H9 (cell line): ENCODE data around the gene DYNLRB1. TPM values are rescaled to one million over a fixed set of nuclear protein-coding genes. Genes with fewer than 3 reads are reported as not detected.

Source experiments
- DNase-seq: peaks from one replicate; pipeline ENCODE4 v3.0.0-alpha.2; 2017
- H2AFZ ChIP-seq: one replicate; pipeline ENCODE4 v1.6.1; 2013; ENCODE audit warnings: mild to moderate bottlenecking, low read length, control low read depth, moderate library complexity
- H2AK5ac ChIP-seq: 2 replicates; pipeline ENCODE4 v1.6.1; 2013; ENCODE audit warnings: low read length, control low read depth, mixed read lengths; ENCODE audit not compliant: insufficient read length
- H2BK120ac ChIP-seq: one replicate; pipeline ENCODE4 v1.6.1; 2013; ENCODE audit warnings: low read depth, mild to moderate bottlenecking, low read length, control low read depth, inconsistent platforms; ENCODE audit not compliant: poor library complexity, severe bottlenecking
- H2BK12ac ChIP-seq: 2 replicates; pipeline ENCODE4 v1.6.1; 2013; ENCODE audit warnings: low read length, control low read depth, mixed read lengths, low read depth; ENCODE audit not compliant: insufficient read length
- H2BK15ac ChIP-seq: 2 replicates; pipeline ENCODE4 v1.6.1; 2013; ENCODE audit warnings: low read depth, low read length, control low read depth
- H2BK20ac ChIP-seq: one replicate; pipeline ENCODE4 v1.6.1; 2013; ENCODE audit warnings: low read depth, mild to moderate bottlenecking, low read length, control low read depth, inconsistent platforms; ENCODE audit not compliant: poor library complexity, severe bottlenecking
- H2BK5ac ChIP-seq: 2 replicates; pipeline ENCODE4 v1.6.1; 2013; ENCODE audit warnings: low read length, control low read depth, mixed read lengths; ENCODE audit not compliant: insufficient read length
- H3K14ac ChIP-seq: 2 replicates; pipeline ENCODE4 v1.6.1; 2013; ENCODE audit warnings: low read length, control low read depth; ENCODE audit not compliant: insufficient read depth
- H3K18ac ChIP-seq: 2 replicates; pipeline ENCODE4 v1.6.1; 2013; ENCODE audit warnings: low read depth, mild to moderate bottlenecking, mixed read lengths, low read length, control low read depth; ENCODE audit not compliant: insufficient read length
- H3K23ac ChIP-seq: 2 replicates; pipeline ENCODE4 v1.6.1; 2013; ENCODE audit warnings: low read length, control low read depth, mixed read lengths, low read depth; ENCODE audit not compliant: insufficient read length
- H3K23me2 ChIP-seq: 2 replicates; pipeline ENCODE4 v1.6.1; 2013; ENCODE audit warnings: low read depth, mild to moderate bottlenecking, mixed read lengths, low read length, control low read depth; ENCODE audit not compliant: insufficient read length, poor library complexity, severe bottlenecking
- H3K27ac ChIP-seq: 2 replicates; pipeline ENCODE4 v1.5.1; 2013; ENCODE audit warnings: low read length, control low read depth, mixed read lengths, low read depth; ENCODE audit not compliant: insufficient read length
- H3K27me3 ChIP-seq: 2 replicates; pipeline ENCODE4 v1.6.1; 2013; ENCODE audit warnings: low read length, control low read depth, inconsistent platforms; ENCODE audit not compliant: insufficient read depth
- H3K4ac ChIP-seq: 2 replicates; pipeline ENCODE4 v1.6.1; 2013; ENCODE audit warnings: low read depth, mild to moderate bottlenecking, control low read depth, inconsistent platforms, low read length, moderate library complexity
- H3K4me1 ChIP-seq: 2 replicates; pipeline ENCODE4 v1.6.1; 2013; ENCODE audit warnings: low read length, control low read depth, inconsistent platforms; ENCODE audit not compliant: insufficient read depth
- H3K4me2 ChIP-seq: 2 replicates; pipeline ENCODE4 v1.6.1; 2013; ENCODE audit warnings: low read length, control low read depth, mixed read lengths; ENCODE audit not compliant: insufficient read length, insufficient read depth
- H3K56ac ChIP-seq: 2 replicates; pipeline ENCODE4 v1.6.1; 2013; ENCODE audit warnings: low read depth, mild to moderate bottlenecking, mixed read lengths, low read length, control low read depth; ENCODE audit not compliant: insufficient read length
- H3K79me1 ChIP-seq: 2 replicates; pipeline ENCODE4 v1.6.1; 2013; ENCODE audit warnings: low read depth, mild to moderate bottlenecking, moderate library complexity, low read length, control low read depth, inconsistent platforms; ENCODE audit not compliant: insufficient read depth, poor library complexity, severe bottlenecking
- H3K79me2 ChIP-seq: 2 replicates; pipeline ENCODE4 v1.6.1; 2013; ENCODE audit warnings: low read length, control low read depth, inconsistent platforms; ENCODE audit not compliant: insufficient read depth
- H3K9ac ChIP-seq: 2 replicates; pipeline ENCODE4 v1.6.1; 2013; ENCODE audit warnings: low read length, control low read depth, mixed read lengths; ENCODE audit not compliant: insufficient read length; ENCODE audit errors: extremely low read depth
- H3K9me3 ChIP-seq: one replicate; pipeline ENCODE4 v1.6.1; 2013; ENCODE audit warnings: low read depth, low read length, inconsistent platforms; ENCODE audit not compliant: control insufficient read depth
- H3T11ph ChIP-seq: one replicate; pipeline ENCODE4 v1.6.1; 2013; ENCODE audit warnings: mild to moderate bottlenecking, low read length, control low read depth, inconsistent platforms
- H4K20me1 ChIP-seq: one replicate; pipeline ENCODE4 v1.6.1; 2013; ENCODE audit not compliant: control insufficient read depth, insufficient read length, insufficient read depth
- H4K5ac ChIP-seq: 2 replicates; pipeline ENCODE4 v1.6.1; 2013; ENCODE audit warnings: low read depth, mild to moderate bottlenecking, mixed read lengths, low read length, control low read depth; ENCODE audit not compliant: insufficient read length
- H4K8ac ChIP-seq: replicated peaks from 2 replicates; pipeline ENCODE4 v1.6.1; 2013; ENCODE audit warnings: low read length, control low read depth, mixed read lengths, low read depth; ENCODE audit not compliant: insufficient read length
- H4K91ac ChIP-seq: 2 replicates; pipeline ENCODE4 v1.6.1; 2013; ENCODE audit warnings: low read depth, mild to moderate bottlenecking, moderate library complexity, mixed read lengths, low read length, control low read depth; ENCODE audit not compliant: insufficient read length
- H3K27ac Mint-ChIP-seq, 3 experiments: 2 replicates in 2 of 3; 3 replicates in 1 of 3; pipeline ENCODE4 v1.8.0; 2020 to 2021; ENCODE audit warnings: mixed read lengths in 3 of 3, mild to moderate bottlenecking in 1 of 3, moderate library complexity in 1 of 3
- H3K27me3 Mint-ChIP-seq: 2 replicates; pipeline ENCODE4 v1.8.0; 2021; ENCODE audit warnings: low read depth, mild to moderate bottlenecking, moderate library complexity, mixed read lengths
- H3K36me3 Mint-ChIP-seq, 3 experiments: 2 replicates in 2 of 3; 3 replicates in 1 of 3; pipeline ENCODE4 v1.8.0; 2020 to 2021; ENCODE audit warnings: low read depth in 3 of 3, mixed read lengths in 3 of 3; ENCODE audit not compliant: insufficient read depth in 1 of 3
- H3K4me1 Mint-ChIP-seq, 2 experiments: 2 replicates each; pipeline ENCODE4 v1.8.0; 2020; ENCODE audit warnings: mixed read lengths in 2 of 2
- H3K4me3 Mint-ChIP-seq, 2 experiments: 2 replicates in 1 of 2; 3 replicates in 1 of 2; pipeline ENCODE4 v1.8.0; 2020 to 2021; ENCODE audit warnings: mild to moderate bottlenecking in 2 of 2, mixed read lengths in 2 of 2, moderate library complexity in 1 of 2
- H3K9me3 Mint-ChIP-seq, 2 experiments: 2 replicates in 1 of 2; 3 replicates in 1 of 2; pipeline ENCODE4 v1.8.0; 2020; ENCODE audit warnings: mild to moderate bottlenecking in 2 of 2, mixed read lengths in 2 of 2, moderate library complexity in 1 of 2
- WGBS: extraction: QIAGEN DNeasy Blood & Tissue Kit; methylation state at CpG from one replicate; pipeline ENCODE4 v1.1.7; 2013; ENCODE audit warnings: missing lambda C conversion rate, low lambda C conversion rate, mixed read lengths; ENCODE audit not compliant: insufficient read length; ENCODE audit errors: extremely low coverage; 5-methylcytosine and 5-hydroxymethylcytosine counted together
- total RNA-seq: library from RNA; stranded (reverse); gene quantifications from 2 replicates; pipeline ENCODE4 v1.2.1, GENCODE V29; 2021
- TF ChIP-seq, protein P1 (sequence below): fragments of 200-600 bp; sonication (generic); conservative IDR thresholded peaks from 3 replicates; pipeline ENCODE4 v1.8.0; 2021; ENCODE audit warnings: antibody characterized with exemption, mild to moderate bottlenecking

The DYNLRB1 gene
- total RNA-seq, 1 experiment from 2014 or later, result 200 TPM

DNA sequence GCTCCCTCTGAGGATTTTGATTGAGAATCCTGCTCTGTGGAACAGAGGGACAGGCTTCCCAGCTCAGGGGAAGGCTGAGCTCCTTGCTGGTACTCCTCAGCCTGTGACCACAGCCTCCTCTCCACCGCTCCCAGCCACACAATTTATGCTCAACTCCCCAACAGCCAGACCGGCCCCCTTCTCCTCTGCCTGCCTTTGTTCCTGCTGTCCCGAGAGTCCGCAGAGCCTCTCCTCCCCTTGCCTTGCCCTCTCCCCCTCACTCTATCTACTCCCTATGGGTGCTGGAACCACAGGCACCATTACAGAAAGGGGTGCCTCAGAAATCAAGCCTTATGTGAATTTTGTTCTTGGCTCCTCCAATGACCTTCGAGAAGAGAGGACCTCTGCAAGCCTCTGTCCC lies 58.2 kb downstream of the DYNLRB1 start:
- Mint-ChIP-seq H3K36me3 (peaks cover 7 to 25% (median 13%) of the 10 kb centered on the region in 3 experiments; a peak in 5 of 7 replicates), H3K9me3 (no peaks in the 10 kb centered on the region), H3K27me3 (no peaks in the 10 kb centered on the region), H3K4me1 (peaks cover 5 to 12% of the 10 kb centered on the region in 2 experiments; a peak in 3 of 4 replicates), H3K4me3 (no peak overlapping the region), H3K27ac (peak overlapping the region in 1 of 3 experiments; percentile 36; a peak in 3 of 7 replicates)
- no peak for DNase-seq
- H2BK12ac ChIP-seq, result no peak overlapping the region
- H3K79me1 ChIP-seq, result no peaks in the 10 kb centered on the region
- no peak overlapping the region for H2AK5ac ChIP-seq
- H3K4me2 ChIP-seq, result no peak overlapping the region
- no peak overlapping the region for H2BK20ac ChIP-seq
- H4K20me1 ChIP-seq, result no peaks in the 10 kb centered on the region
- no CpG with 5 or more reads among the region's 5 CpGs for WGBS
- H2AFZ ChIP-seq, result no peak overlapping the region
- H3T11ph ChIP-seq, result no peak overlapping the region
- H2BK120ac ChIP-seq, result no peak overlapping the region
- no peaks in the 10 kb centered on the region for H3K23me2 ChIP-seq
- no peak overlapping the region for H3K9ac ChIP-seq
- H4K8ac ChIP-seq, result no peak overlapping the region
- no peak overlapping the region for H3K4ac ChIP-seq
- H4K5ac ChIP-seq, result no peak overlapping the region
- TF ChIP-seq, protein P1, sequence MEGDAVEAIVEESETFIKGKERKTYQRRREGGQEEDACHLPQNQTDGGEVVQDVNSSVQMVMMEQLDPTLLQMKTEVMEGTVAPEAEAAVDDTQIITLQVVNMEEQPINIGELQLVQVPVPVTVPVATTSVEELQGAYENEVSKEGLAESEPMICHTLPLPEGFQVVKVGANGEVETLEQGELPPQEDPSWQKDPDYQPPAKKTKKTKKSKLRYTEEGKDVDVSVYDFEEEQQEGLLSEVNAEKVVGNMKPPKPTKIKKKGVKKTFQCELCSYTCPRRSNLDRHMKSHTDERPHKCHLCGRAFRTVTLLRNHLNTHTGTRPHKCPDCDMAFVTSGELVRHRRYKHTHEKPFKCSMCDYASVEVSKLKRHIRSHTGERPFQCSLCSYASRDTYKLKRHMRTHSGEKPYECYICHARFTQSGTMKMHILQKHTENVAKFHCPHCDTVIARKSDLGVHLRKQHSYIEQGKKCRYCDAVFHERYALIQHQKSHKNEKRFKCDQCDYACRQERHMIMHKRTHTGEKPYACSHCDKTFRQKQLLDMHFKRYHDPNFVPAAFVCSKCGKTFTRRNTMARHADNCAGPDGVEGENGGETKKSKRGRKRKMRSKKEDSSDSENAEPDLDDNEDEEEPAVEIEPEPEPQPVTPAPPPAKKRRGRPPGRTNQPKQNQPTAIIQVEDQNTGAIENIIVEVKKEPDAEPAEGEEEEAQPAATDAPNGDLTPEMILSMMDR, result no peak
- no peaks in the 10 kb centered on the region for H3K9me3 ChIP-seq
- no peaks in the 10 kb centered on the region for H3K4me1 ChIP-seq
- no peak overlapping the region for H3K27ac ChIP-seq
- H2BK15ac ChIP-seq, result no peak overlapping the region
- H3K18ac ChIP-seq, result no peak overlapping the region
- no peak overlapping the region; the same call in 1 of the 2 replicates for H3K14ac ChIP-seq
- H3K79me2 ChIP-seq, result no peaks in the 10 kb centered on the region
- H3K27me3 ChIP-seq, result no peaks in the 10 kb centered on the region
- H2BK5ac ChIP-seq, result no peak overlapping the region
- H4K91ac ChIP-seq, result no peak overlapping the region
- H3K56ac ChIP-seq, result no peak overlapping the region
- H3K23ac ChIP-seq, result no peak overlapping the region
